Mesothelial cell of epicardium (in vitro differentiated cells): ENCODE measurements around the gene DAB2IP. TPM values are rescaled to one million over a fixed set of nuclear protein-coding genes. Genes with fewer than 3 reads are reported as not detected.
"Not testable (repeated sequence)": the region's sequence is repeated elsewhere in the genome, so short reads cannot be mapped to it uniquely, and the experiment has no call there.

Source experiments
- DNase-seq, 2 experiments: peaks; one replicate each; pipeline ENCODE4 v3.0.0; 2021; ENCODE audit warnings: low spot score in 2 of 2; ENCODE audit not compliant: unreplicated experiment in 2 of 2
- H3K27ac Mint-ChIP-seq: 2 replicates; pipeline ENCODE4 v1.8.0; 2021; ENCODE audit warnings: mixed read lengths
- H3K27me3 Mint-ChIP-seq: 2 replicates; pipeline ENCODE4 v1.8.0; 2021; ENCODE audit warnings: low read depth, mixed read lengths
- H3K36me3 Mint-ChIP-seq: 2 replicates; pipeline ENCODE4 v1.8.0; 2021; ENCODE audit warnings: mixed read lengths
- H3K4me1 Mint-ChIP-seq: 2 replicates; pipeline ENCODE4 v1.8.0; 2021; ENCODE audit warnings: mixed read lengths
- H3K4me3 Mint-ChIP-seq: 2 replicates; pipeline ENCODE4 v1.8.0; 2021; ENCODE audit warnings: mild to moderate bottlenecking, moderate library complexity, mixed read lengths
- H3K9me3 Mint-ChIP-seq: 2 replicates; pipeline ENCODE4 v1.8.0; 2021; ENCODE audit warnings: mixed read lengths
- total RNA-seq: library from RNA; stranded (reverse); gene quantifications from 3 replicates; pipeline ENCODE4 v1.2.1, GENCODE V29; 2021
- TF ChIP-seq, protein P1 (sequence below): fragments of 200-600 bp; sonication (generic); IDR thresholded peaks from one replicate; pipeline ENCODE4 v1.5.0; 2021; ENCODE audit warnings: antibody characterized with exemption; ENCODE audit not compliant: unreplicated experiment

DAB2IP gene
- total RNA-seq, 1 donor from 2014 or later: 75.7 TPM

DNA sequence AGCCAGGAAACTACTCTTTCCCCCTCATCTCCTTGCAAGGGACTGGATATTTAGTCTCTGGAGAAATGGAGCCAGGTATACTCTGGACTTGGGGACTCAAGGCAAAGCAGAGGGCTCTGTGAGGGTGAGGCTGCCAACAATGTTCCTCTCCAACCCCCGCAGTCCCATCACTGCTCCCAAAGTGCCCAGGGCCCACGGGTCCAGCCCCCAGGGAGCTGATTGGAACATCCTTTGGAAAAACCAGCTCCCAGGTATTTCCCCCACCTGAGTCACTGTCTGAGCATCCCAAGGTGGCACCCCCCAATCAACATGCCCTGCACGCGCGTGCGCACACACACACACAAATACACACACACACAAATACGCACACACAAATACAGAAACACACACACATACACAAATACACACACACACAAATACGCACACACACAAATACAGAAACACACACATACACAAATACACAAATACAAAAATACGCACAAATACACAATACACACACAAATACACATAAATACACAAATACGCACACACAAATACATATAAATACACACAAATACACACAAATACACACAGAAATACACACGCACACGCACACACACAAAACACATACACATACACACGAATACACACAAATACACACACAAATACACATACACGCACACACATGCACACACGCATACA, 137.4 kb downstream of the DAB2IP start:
- Mint-ChIP-seq H3K4me1 (peaks cover 4% of the 10 kb centered on the region), H3K27ac (no peak overlapping the region), H3K27me3 (no peaks in the 10 kb centered on the region), H3K9me3 (no peaks in the 10 kb centered on the region), H3K4me3 (no peak overlapping the region), H3K36me3 (peaks cover 5% of the 10 kb centered on the region)
- DNase-seq: no peak
- TF ChIP-seq, protein P1, sequence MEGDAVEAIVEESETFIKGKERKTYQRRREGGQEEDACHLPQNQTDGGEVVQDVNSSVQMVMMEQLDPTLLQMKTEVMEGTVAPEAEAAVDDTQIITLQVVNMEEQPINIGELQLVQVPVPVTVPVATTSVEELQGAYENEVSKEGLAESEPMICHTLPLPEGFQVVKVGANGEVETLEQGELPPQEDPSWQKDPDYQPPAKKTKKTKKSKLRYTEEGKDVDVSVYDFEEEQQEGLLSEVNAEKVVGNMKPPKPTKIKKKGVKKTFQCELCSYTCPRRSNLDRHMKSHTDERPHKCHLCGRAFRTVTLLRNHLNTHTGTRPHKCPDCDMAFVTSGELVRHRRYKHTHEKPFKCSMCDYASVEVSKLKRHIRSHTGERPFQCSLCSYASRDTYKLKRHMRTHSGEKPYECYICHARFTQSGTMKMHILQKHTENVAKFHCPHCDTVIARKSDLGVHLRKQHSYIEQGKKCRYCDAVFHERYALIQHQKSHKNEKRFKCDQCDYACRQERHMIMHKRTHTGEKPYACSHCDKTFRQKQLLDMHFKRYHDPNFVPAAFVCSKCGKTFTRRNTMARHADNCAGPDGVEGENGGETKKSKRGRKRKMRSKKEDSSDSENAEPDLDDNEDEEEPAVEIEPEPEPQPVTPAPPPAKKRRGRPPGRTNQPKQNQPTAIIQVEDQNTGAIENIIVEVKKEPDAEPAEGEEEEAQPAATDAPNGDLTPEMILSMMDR: no peak

DNA sequence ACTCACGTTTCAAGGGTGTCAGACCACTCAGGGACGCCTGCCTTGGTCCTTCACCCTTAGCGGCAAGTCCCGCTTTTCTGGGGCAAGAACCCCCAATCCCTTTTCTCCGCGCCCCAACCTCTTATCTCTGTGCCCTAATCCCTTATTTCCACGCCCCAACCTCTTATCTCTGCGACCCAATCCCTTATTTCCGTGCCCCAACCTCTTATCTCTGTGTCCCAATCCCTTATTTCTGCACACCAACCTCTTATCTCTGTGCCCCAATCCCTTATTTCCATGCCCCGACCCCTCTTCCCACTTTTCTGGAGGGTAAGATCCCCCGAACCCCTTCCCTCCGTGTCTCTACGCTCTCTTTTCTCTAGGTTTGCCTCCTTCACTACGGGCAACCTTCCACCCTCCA, 139.4 kb downstream of the DAB2IP start:
- Mint-ChIP-seq H3K4me3 (no peak overlapping the region), H3K9me3 (no peaks in the 10 kb centered on the region), H3K36me3 (peaks cover 3% of the 10 kb centered on the region), H3K4me1 (no peaks in the 10 kb centered on the region), H3K27ac (no peak overlapping the region), H3K27me3 (no peaks in the 10 kb centered on the region)
- DNase-seq: no peak
- TF ChIP-seq, protein P1: no peak

DNA sequence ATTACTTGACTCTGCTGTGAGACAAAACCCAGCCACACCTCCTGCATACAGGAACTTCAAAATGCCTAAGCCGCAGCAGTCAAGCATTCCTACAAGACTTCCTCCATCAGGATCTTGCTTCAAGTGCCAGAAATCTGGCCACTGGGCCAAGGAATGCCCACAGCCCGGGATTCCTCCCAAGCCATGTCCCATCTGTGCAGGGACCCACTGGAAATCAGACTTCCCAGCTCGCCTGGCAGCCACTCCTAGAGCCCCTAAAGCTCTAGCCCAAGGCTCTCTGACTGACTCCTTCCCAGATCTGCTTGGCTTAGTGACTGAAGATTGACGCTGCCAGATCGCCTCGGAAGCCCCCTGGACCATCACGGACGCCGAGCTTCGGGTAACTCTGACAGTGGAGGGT, 141.0 kb downstream of the DAB2IP start:
- H3K36me3 Mint-ChIP-seq, H3K4me1 Mint-ChIP-seq, H3K27me3 Mint-ChIP-seq, H3K9me3 Mint-ChIP-seq, DNase-seq, H3K4me3 Mint-ChIP-seq, H3K27ac Mint-ChIP-seq: not testable (repeated sequence)

DNA sequence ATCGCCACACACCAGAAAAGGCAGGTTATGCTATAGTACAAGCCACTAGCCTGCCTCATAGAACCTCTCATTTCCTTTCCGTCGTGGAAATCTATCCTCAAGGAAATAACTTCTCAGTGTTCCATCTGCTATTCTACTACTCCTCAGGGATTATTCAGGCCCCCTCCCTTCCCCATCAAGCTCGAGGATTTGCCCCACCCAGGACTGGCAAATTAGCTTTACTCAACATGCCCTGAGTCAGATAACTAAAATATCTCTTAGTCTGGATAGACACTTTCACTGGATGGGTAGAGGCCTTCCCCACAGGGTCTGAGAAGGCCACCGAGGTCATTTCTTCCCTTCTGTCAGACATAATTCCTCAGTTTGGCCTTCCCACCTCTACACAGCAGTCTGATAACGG, 142.9 kb downstream of the DAB2IP start:
- H3K36me3 Mint-ChIP-seq, H3K4me1 Mint-ChIP-seq, H3K27ac Mint-ChIP-seq, H3K4me3 Mint-ChIP-seq, H3K27me3 Mint-ChIP-seq, DNase-seq, H3K9me3 Mint-ChIP-seq: not testable (repeated sequence)

DNA sequence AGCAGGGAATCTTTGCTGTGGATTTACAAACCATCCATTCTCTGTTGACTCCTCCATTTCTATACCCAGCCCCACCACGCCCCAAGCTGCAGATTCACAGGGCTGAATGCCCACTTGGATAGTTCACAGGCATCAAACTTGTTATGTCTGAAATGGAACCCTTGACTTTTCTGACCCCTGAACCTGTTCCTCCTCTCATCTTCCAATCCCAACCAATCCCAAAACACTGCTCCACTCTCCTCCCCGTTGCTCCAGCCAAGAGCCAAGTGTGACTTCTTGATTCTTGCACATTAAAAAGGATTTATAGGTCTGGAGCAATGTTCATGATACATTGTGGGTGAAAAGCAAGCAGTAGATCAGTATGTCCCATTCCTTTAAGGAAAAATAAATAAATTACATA, 145.6 kb downstream of the DAB2IP start:
- DNase-seq: no peak
- no peaks in the 10 kb centered on the region for H3K9me3 Mint-ChIP-seq
- TF ChIP-seq, protein P1: no peak
- peaks cover 7% of the 10 kb centered on the region for H3K27me3 Mint-ChIP-seq
- no peaks in the 10 kb centered on the region for H3K36me3 Mint-ChIP-seq
- H3K27ac Mint-ChIP-seq: no peak overlapping the region
- H3K4me1 Mint-ChIP-seq: no peaks in the 10 kb centered on the region
- H3K4me3 Mint-ChIP-seq: no peak overlapping the region

DNA sequence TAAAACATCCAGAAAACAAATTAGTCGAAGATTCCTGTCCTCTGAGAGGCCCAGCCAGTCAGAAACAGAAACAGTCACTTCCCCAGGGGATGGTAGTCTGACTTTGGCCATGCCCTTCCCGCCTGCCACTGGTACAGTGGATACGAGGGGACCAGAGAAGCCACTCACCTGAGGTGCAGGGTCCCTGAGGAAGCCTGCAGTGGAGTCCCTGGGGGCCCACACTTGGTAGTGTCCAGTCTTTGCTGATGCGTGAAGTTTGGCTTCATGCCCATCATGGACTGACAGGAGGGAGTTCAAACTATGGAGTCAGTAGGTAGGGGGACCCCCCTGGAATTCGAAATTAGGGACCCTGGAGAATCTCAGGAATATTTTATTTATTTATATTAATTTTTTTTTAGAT, 147.5 kb downstream of the DAB2IP start:
- no peak for DNase-seq
- H3K27ac Mint-ChIP-seq: no peak overlapping the region
- H3K27me3 Mint-ChIP-seq: peaks cover 10% of the 10 kb centered on the region
- H3K36me3 Mint-ChIP-seq: no peaks in the 10 kb centered on the region
- H3K9me3 Mint-ChIP-seq: peaks cover under 1% of the 10 kb centered on the region
- no peaks in the 10 kb centered on the region for H3K4me1 Mint-ChIP-seq
- TF ChIP-seq, protein P1: no peak
- H3K4me3 Mint-ChIP-seq: no peak overlapping the region

DNA sequence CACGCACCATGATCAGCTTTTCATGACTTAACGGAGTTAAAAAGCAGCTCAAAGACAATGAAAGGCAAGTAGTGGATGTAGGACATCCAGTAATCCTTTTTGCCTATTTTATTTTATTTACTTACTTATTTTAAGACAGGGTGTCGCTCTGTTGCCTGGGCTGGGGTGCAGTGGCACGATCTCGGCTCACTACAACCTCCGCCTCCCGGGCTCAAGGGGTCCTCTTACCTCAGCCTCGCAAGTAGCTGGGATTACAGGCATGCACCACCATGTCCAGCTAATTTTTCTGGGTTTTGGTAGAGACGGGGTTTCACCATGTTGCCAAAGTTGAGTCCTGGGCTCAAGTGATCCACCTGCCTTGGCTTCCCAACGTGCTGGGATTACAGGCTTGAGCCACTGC, 148.9 kb downstream of the DAB2IP start:
- H3K27ac Mint-ChIP-seq: no peak overlapping the region
- H3K4me1 Mint-ChIP-seq: no peaks in the 10 kb centered on the region
- DNase-seq: no peak
- TF ChIP-seq, protein P1: no peak
- H3K36me3 Mint-ChIP-seq: peaks cover 1% of the 10 kb centered on the region
- peaks cover 10% of the 10 kb centered on the region for H3K27me3 Mint-ChIP-seq
- H3K9me3 Mint-ChIP-seq: peaks cover 13% of the 10 kb centered on the region
- no peak overlapping the region for H3K4me3 Mint-ChIP-seq
